HK-2 (cell line): ENCODE measurements around the gene CAPN5.
A peak's percentile ranks its signal among the peaks of the same experiment; 100 is the strongest.
"Not testable (repeated sequence)": the region's sequence is repeated elsewhere in the genome, so short reads cannot be mapped to it uniquely, and the experiment has no call there.

Experiments
- DNase-seq: peaks from one replicate; pipeline ENCODE4 v3.0.0-alpha.2; 2018; ENCODE audit not compliant: unreplicated experiment

The CAPN5 gene

GRCh38 chr11:77066229-77067042, at the start of gene CAPN5:
Gene CAPN5 (plus strand): TSS chr11:77066971. CDS start chr11:77084887, 17,916 bp downstream.
- DNase-seq = peak; percentile 87

- DNase-seq = not testable (repeated sequence)
Measured at GRCh38 chr11:77018396-77018924, 48.3 kb upstream of the CAPN5 start.

DNA sequence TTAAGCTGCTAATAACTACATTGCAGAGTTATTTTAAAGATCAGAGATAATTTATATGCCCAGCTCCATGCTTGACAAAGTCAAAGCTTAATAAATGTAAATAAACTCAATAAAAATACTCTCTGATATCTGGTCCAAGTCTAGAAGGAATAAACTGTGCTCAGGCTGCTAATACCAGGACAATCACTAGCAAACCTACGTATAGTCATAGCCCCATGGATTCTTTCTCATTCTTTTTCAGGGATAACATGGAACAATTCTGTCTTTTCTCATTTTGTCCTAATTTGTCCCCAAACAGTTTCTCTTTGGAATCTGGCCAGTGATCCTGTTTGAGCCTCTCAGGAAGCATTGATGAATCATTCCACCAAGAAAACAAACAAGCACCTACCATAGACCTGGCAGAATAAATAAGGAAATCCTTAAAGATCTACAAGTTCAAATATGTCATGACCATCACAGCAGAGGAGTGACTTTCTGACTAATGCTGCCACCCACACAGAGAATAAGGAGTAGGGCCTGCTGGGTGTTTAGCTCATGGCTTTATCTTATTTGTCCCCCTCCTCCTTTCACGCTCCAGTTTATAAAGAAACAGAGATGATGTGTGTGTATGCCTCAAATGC, 46.7 kb upstream of the CAPN5 start:
- no peak for DNase-seq

- no peak for DNase-seq
Measured at GRCh38 chr11:77020734-77021133, 46.0 kb upstream of the CAPN5 start.

DNA sequence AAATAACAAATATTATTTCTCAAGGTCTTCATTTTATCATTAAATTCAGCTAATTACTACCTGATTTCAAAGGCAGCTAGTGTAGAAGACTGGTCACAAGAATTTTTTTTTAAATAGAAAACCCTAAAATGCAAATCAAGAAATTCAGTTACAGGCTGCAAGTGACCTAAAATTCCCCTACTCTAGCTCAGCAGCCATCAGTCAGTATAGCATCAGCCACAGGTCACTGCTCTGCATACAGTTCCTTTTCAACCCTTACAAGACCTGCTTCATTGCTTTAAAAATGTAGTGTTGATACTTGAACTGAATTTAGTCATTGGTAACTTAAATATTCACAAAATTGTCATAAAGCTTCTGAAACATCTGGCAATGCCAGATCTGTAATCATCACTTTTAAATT, 42.0 kb upstream of the CAPN5 start:
- no peak for DNase-seq

- no peak for DNase-seq
Measured at GRCh38 chr11:77026221-77026620, 40.5 kb upstream of the CAPN5 start.

GRCh38 chr11:77026743-77027142, 40.0 kb upstream of the CAPN5 start:
- DNase-seq = no peak

GRCh38 chr11:77027275-77027674, 39.5 kb upstream of the CAPN5 start:
- no peak for DNase-seq

- no peak for DNase-seq
Measured at GRCh38 chr11:77029829-77030228, 36.9 kb upstream of the CAPN5 start.

DNA sequence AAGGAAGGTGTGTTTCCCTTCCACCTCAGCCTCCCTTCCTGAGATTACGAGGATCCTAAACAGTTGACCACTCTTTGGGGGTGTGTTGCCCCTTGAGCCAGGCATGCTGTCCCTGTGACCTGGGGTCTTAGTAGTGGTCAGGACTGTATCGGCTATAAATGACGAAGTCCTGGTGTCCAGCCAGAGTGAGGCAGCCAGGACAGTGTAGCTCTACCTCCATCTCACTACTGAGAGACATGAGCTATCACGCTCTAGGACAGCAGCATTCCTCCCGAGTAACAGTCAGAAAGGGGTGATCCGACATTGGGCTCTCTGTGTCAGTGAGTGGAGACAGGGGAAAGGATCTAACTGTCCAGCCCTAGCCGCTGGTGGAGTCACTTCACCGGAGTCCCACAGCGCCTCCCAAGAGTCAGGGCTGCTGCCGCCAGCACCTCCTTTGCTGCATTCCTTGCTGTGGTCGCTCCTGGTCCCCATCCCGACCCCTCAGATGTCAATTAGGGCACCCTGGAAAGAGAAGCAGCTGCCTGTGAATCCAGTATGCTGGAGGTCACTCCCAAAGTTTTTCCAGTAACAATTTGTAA, 35.8 kb upstream of the CAPN5 start:
- no peak for DNase-seq

DNA sequence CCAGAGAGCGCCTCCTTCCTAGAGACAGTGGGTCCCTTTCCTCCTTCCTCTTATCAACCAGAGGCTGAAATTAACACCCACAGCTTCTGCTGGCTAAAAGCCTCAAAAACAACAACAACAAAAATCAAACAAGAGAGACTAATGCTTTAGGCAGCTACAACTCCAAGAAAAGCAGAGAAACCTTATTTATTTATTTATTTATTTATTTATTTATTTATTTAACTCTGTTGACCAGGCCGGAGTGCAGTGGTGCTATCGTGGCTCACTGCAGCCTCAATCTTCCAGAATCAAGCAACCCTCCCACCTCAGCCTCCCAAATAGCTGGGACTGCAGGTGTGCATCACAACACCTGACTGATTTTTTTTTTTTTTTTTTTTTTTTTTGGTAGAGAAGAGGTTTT, 35.2 kb upstream of the CAPN5 start:
- DNase-seq = no peak

- no peak for DNase-seq
Measured at GRCh38 chr11:77035039-77035438, 31.7 kb upstream of the CAPN5 start.

- no peak for DNase-seq
Measured at GRCh38 chr11:77035580-77035979, 31.2 kb upstream of the CAPN5 start.

GRCh38 chr11:77036398-77036797, 30.4 kb upstream of the CAPN5 start:
- no peak for DNase-seq

DNA sequence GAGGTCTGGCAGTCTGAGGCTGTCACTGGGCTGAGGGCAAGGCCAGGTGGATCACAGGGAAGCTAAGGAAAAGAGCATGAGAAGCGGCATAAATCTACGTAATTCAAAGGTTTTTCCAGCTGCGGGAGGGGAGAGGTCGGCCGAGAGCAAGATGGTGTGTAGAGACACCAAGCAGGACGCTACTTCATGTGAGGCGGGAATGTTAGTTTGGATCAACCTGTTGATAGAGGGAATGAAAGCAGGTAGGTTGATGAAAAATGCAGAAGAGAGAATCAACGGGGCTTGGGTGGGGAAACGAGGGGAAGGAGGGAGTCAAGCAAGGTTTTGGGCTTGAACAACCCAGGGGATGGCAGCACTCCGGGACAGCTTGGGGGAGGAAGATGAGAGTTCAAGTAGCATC, 29.7 kb upstream of the CAPN5 start:
- DNase-seq = no peak

- DNase-seq = no peak
Measured at GRCh38 chr11:77038029-77038824, 28.5 kb upstream of the CAPN5 start.

- no peak for DNase-seq
Measured at GRCh38 chr11:77038825-77039326, 27.9 kb upstream of the CAPN5 start.

DNA sequence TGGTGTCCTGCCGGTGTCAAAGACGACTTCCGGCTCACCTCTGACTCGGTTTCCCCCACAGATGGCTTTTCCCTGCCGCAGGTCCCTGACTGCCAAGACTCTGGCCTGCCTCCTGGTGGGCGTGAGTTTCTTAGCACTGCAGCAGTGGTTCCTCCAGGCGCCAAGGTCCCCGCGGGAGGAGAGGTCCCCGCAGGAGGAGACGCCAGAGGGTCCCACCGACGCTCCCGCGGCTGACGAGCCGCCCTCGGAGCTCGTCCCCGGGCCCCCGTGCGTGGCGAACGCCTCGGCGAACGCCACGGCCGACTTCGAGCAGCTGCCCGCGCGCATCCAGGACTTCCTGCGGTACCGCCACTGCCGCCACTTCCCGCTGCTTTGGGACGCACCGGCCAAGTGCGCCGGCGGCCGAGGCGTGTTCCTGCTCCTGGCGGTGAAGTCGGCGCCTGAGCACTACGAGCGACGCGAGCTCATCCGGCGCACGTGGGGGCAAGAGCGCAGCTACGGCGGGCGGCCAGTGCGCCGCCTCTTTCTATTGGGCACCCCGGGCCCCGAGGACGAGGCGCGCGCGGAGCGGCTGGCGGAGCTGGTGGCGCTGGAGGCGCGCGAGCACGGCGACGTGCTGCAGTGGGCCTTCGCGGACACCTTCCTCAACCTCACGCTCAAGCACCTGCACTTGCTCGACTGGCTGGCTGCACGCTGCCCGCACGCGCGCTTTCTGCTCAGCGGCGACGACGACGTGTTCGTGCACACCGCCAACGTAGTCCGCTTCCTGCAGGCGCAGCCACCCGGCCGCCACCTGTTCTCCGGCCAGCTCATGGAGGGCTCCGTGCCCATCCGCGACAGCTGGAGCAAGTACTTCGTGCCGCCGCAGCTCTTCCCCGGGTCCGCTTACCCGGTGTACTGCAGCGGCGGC, 27.0 kb upstream of the CAPN5 start:
- no peak for DNase-seq

DNA sequence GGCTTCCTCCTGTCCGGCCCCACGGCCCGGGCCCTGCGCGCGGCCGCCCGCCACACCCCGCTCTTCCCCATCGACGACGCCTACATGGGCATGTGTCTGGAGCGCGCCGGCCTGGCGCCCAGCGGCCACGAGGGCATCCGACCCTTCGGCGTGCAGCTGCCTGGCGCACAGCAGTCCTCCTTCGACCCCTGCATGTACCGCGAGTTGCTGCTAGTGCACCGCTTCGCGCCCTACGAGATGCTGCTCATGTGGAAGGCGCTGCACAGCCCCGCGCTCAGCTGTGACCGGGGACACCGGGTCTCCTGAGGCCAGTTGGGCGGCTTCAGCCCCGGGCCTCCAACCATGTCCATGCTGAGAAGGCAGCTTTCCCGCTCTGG, 26.4 kb upstream of the CAPN5 start:
- DNase-seq = no peak

GRCh38 chr11:77040889-77041288, 25.9 kb upstream of the CAPN5 start:
- DNase-seq = no peak
